Urinary bladder (tissue), 4 donors: ENCODE results near the gene WDR5. TPM values are rescaled to one million over a fixed set of nuclear protein-coding genes. Genes with fewer than 3 reads are reported as not detected.

Source experiments
- DNase-seq: peaks from one replicate; pipeline ENCODE4 v3.0.0-alpha.2; 2015; ENCODE audit errors: extremely low spot score
- H3K27ac ChIP-seq: one replicate; pipeline ENCODE4 v1.5.1; 2013; ENCODE audit warnings: low read depth, mild to moderate bottlenecking, moderate library complexity
- H3K36me3 ChIP-seq: one replicate; pipeline ENCODE4 v1.6.1; 2013; ENCODE audit warnings: mild to moderate bottlenecking, moderate library complexity; ENCODE audit not compliant: insufficient read depth
- H3K4me1 ChIP-seq: one replicate; pipeline ENCODE4 v1.6.1; 2013; ENCODE audit warnings: mild to moderate bottlenecking, moderate library complexity; ENCODE audit not compliant: insufficient read depth
- H3K4me3 ChIP-seq: one replicate; pipeline ENCODE4 v1.5.1; 2013; ENCODE audit warnings: low read depth, low read length
- WGBS: extraction: QIAGEN DNeasy Blood & Tissue Kit; methylation state at CpG from one replicate; pipeline ENCODE4 v1.1.7; 2013; 5-methylcytosine and 5-hydroxymethylcytosine counted together
- polyA plus RNA-seq: library from polyadenylated mRNA; stranded (reverse); fragments of 200-250 nt; gene quantifications from one replicate; pipeline ENCODE4 v1.2.3, GENCODE V29; 2013
- total RNA-seq: library from RNA; depleted of rRNA; stranded (reverse); fragments of >200 nt; gene quantifications from one replicate; pipeline ENCODE4 v1.2.3, GENCODE V29; 2014
- donor health status: healthy with polysubstance abuse.
- donor health status: healthy.

WDR5 gene
- total and polyA plus RNA-seq, 2 donors, result 12.3 to 25.8 TPM

GRCh38 chr9:134177624-134178393 lies 41.9 kb downstream of the WDR5 start:
- Histone ChIP-seq H3K27ac (no peak overlapping the region), H3K4me1 (no peaks in the 10 kb centered on the region), H3K4me3 (no peak overlapping the region), H3K36me3 (no peaks in the 10 kb centered on the region)
- 92% methylated on average over 28 of the region's 28 CpGs for WGBS
- no peak for DNase-seq

GRCh38 chr9:134178394-134178767 lies 42.5 kb downstream of the WDR5 start:
- 87% methylated on average over 9 of the region's 9 CpGs for WGBS
- Histone ChIP-seq H3K36me3 (no peaks in the 10 kb centered on the region), H3K4me1 (no peaks in the 10 kb centered on the region), H3K27ac (no peak overlapping the region), H3K4me3 (no peak overlapping the region)
- DNase-seq, result no peak

- no peaks in the 10 kb centered on the region for H3K36me3 ChIP-seq
- 60% methylated on average over 30 of the region's 30 CpGs for WGBS
- H3K4me3 ChIP-seq, result no peak overlapping the region
- DNase-seq, result no peak
- H3K4me1 ChIP-seq, result no peaks in the 10 kb centered on the region
- H3K27ac ChIP-seq, result no peak overlapping the region
Observed at GRCh38 chr9:134178768-134179551, 43.1 kb downstream of the WDR5 start.

- over 99% methylated on average over 6 of the region's 6 CpGs for WGBS
- no peak for DNase-seq
- no peak overlapping the region for H3K27ac ChIP-seq
Observed at GRCh38 chr9:134179595-134179917, 43.7 kb downstream of the WDR5 start.

GRCh38 chr9:134179918-134180785 lies 44.3 kb downstream of the WDR5 start:
- H3K4me3 ChIP-seq, result no peak overlapping the region
- H3K4me1 ChIP-seq, result no peaks in the 10 kb centered on the region
- no peak for DNase-seq
- no peak overlapping the region for H3K27ac ChIP-seq
- no peaks in the 10 kb centered on the region for H3K36me3 ChIP-seq
- WGBS, result 97% methylated on average over 29 of the region's 29 CpGs

More at GRCh38 chr9:134179595-134179917, 43.7 kb downstream of the WDR5 start:
- Histone ChIP-seq H3K36me3 (no peaks in the 10 kb centered on the region), H3K4me1 (no peaks in the 10 kb centered on the region), H3K4me3 (no peak overlapping the region)

- no peaks in the 10 kb centered on the region for H3K36me3 ChIP-seq
- H3K4me3 ChIP-seq, result no peak overlapping the region
- H3K4me1 ChIP-seq, result no peaks in the 10 kb centered on the region
- H3K27ac ChIP-seq, result no peak overlapping the region
- DNase-seq, result no peak
- 89% methylated on average over 20 of the region's 20 CpGs for WGBS
Observed at GRCh38 chr9:134180786-134181647, 45.1 kb downstream of the WDR5 start.

GRCh38 chr9:134181648-134182034 lies 45.8 kb downstream of the WDR5 start:
- 85% methylated on average over 8 of the region's 8 CpGs for WGBS
- Histone ChIP-seq H3K4me1 (no peaks in the 10 kb centered on the region), H3K4me3 (no peak overlapping the region), H3K27ac (no peak overlapping the region), H3K36me3 (no peaks in the 10 kb centered on the region)
- DNase-seq, result no peak

- no peaks in the 10 kb centered on the region for H3K36me3 ChIP-seq
- no peak for DNase-seq
- H3K4me1 ChIP-seq, result no peaks in the 10 kb centered on the region
- WGBS, result 94% methylated on average over 4 of the region's 4 CpGs
- no peak overlapping the region for H3K27ac ChIP-seq
- H3K4me3 ChIP-seq, result no peak overlapping the region
Observed at GRCh38 chr9:134182554-134183085, 46.7 kb downstream of the WDR5 start.

- Histone ChIP-seq H3K4me1 (no peaks in the 10 kb centered on the region), H3K27ac (no peak overlapping the region), H3K36me3 (no peaks in the 10 kb centered on the region), H3K4me3 (no peak overlapping the region)
- 78% methylated on average over 8 of the region's 8 CpGs for WGBS
- no peak for DNase-seq
Observed at GRCh38 chr9:134185536-134186011, 49.7 kb downstream of the WDR5 start.

- H3K4me1 ChIP-seq, result no peaks in the 10 kb centered on the region
- no peak overlapping the region for H3K27ac ChIP-seq
- WGBS, result 59% methylated on average over 21 of the region's 21 CpGs
- no peak for DNase-seq
- H3K4me3 ChIP-seq, result no peak overlapping the region
- no peaks in the 10 kb centered on the region for H3K36me3 ChIP-seq
Observed at GRCh38 chr9:134186471-134187109, 50.7 kb downstream of the WDR5 start.

- Histone ChIP-seq H3K4me1 (no peaks in the 10 kb centered on the region), H3K4me3 (no peak overlapping the region), H3K36me3 (no peaks in the 10 kb centered on the region), H3K27ac (no peak overlapping the region)
- 91% methylated on average over 12 of the region's 12 CpGs for WGBS
- DNase-seq, result no peak
Observed at GRCh38 chr9:134187110-134187531, 51.2 kb downstream of the WDR5 start.

GRCh38 chr9:134187891-134188385 lies 52.1 kb downstream of the WDR5 start:
- 87% methylated on average over 12 of the region's 12 CpGs for WGBS
- Histone ChIP-seq H3K4me1 (no peaks in the 10 kb centered on the region), H3K27ac (no peak overlapping the region), H3K36me3 (no peaks in the 10 kb centered on the region), H3K4me3 (no peak overlapping the region)
- no peak for DNase-seq
